HG03521 (cell line): Measurements from ENCODE around the gene TAAR9.
A peak's percentile ranks its signal among the peaks of the same experiment; 100 is the strongest.
"Not testable (repeated sequence)": the region's sequence is repeated elsewhere in the genome, so short reads cannot be mapped to it uniquely, and the experiment has no call there.

Experiments used
- ATAC-seq: cut with Tn5 transposase; IDR thresholded peaks from one replicate; pipeline ENCODE4 v1.9.1; 2021; ENCODE audit warnings: mild to moderate bottlenecking, moderate library complexity; ENCODE audit not compliant: unreplicated experiment

TAAR9 gene

GRCh38 chr6:132513831-132514545, 24.1 kb upstream of the TAAR9 start:
- no peak for ATAC-seq

GRCh38 chr6:132515386-132515785, 22.7 kb upstream of the TAAR9 start:
- no peak for ATAC-seq

- no peak for ATAC-seq
Observed at GRCh38 chr6:132520953-132521352, 17.1 kb upstream of the TAAR9 start.

GRCh38 chr6:132524646-132525045, 13.4 kb upstream of the TAAR9 start:
- no peak for ATAC-seq

- no peak for ATAC-seq
Observed at GRCh38 chr6:132525866-132526265, 12.2 kb upstream of the TAAR9 start.

GRCh38 chr6:132526461-132526860, 11.6 kb upstream of the TAAR9 start:
- ATAC-seq, result no peak

- no peak for ATAC-seq
Observed at GRCh38 chr6:132527791-132528190, 10.3 kb upstream of the TAAR9 start.

- peak; percentile 77 for ATAC-seq
Observed at GRCh38 chr6:132530293-132530974, 7.6 kb upstream of the TAAR9 start.

GRCh38 chr6:132534546-132534945, 3.5 kb upstream of the TAAR9 start:
- ATAC-seq, result not testable (repeated sequence)

- ATAC-seq, result no peak
Observed at GRCh38 chr6:132537145-132537544, 932 bp upstream of the TAAR9 start.

- no peak for ATAC-seq
Observed at GRCh38 chr6:132544826-132545225, 6.7 kb downstream of the TAAR9 start.

- no peak for ATAC-seq
Observed at GRCh38 chr6:132548746-132549463, 10.8 kb downstream of the TAAR9 start.

- ATAC-seq, result no peak
Observed at GRCh38 chr6:132551214-132551613, 13.1 kb downstream of the TAAR9 start.

- no peak for ATAC-seq
Observed at GRCh38 chr6:132552372-132552771, 14.3 kb downstream of the TAAR9 start, which contains the start of gene TAAR8. Gene TAAR8, plus strand, starts transcription at chr6:132552672. Its CDS starts 21 bp downstream, at chr6:132552693.

GRCh38 chr6:132560087-132560486, 22.0 kb downstream of the TAAR9 start:
- not testable (repeated sequence) for ATAC-seq

- ATAC-seq, result no peak
Observed at GRCh38 chr6:132566404-132566803, 28.3 kb downstream of the TAAR9 start.

GRCh38 chr6:132567566-132567965, 29.5 kb downstream of the TAAR9 start:
- ATAC-seq, result no peak

GRCh38 chr6:132568611-132569010, 30.5 kb downstream of the TAAR9 start:
- ATAC-seq, result no peak

GRCh38 chr6:132569170-132569569, 31.1 kb downstream of the TAAR9 start:
- ATAC-seq, result no peak

GRCh38 chr6:132570221-132570777, 32.2 kb downstream of the TAAR9 start, which contains the start of gene TAAR6:
Gene TAAR6, plus strand, starts transcription at chr6:132570322. Its CDS starts 0 bp downstream, at chr6:132570322.
- ATAC-seq, result no peak

- ATAC-seq, result no peak
Observed at GRCh38 chr6:132571774-132572173, 33.7 kb downstream of the TAAR9 start.
